Peyer's patch (tissue), 4 donors: ENCODE data around the gene NR6A1. TPM values are rescaled to one million over a fixed set of nuclear protein-coding genes. Genes with fewer than 3 reads are reported as not detected.
A peak's percentile ranks its signal among the peaks of the same experiment; 100 is the strongest.

ENCODE experiments used
- DNase-seq, 3 donors: peaks; one replicate each; pipeline ENCODE4 v3.0.0-alpha.2; 2017 to 2019
- H3K27ac ChIP-seq, 4 donors: fragments of 200-600 bp; sonication (generic); one replicate each; pipeline ENCODE4 v1.5.1; 2016 to 2019
- H3K27me3 ChIP-seq, 2 donors: fragments of 200-600 bp; sonication (generic); one replicate each; pipeline ENCODE4 v1.5.1; 2019
- H3K36me3 ChIP-seq, 3 donors: fragments of 200-600 bp; sonication (generic); one replicate each; pipeline ENCODE4 v1.5.1; 2016 to 2019
- H3K4me1 ChIP-seq, 4 donors: fragments of 200-600 bp; sonication (generic); one replicate each; pipeline ENCODE4 v1.5.1; 2016 to 2019
- H3K4me3 ChIP-seq, 4 donors: fragments of 200-600 bp; sonication (generic); 1 replicate in 3 of 4; 2 replicates in 1 of 4; pipeline ENCODE4 v1.5.1; 2016 to 2019; ENCODE audit warnings: mild to moderate bottlenecking in 1 of 4
- H3K9me3 ChIP-seq, 4 donors: fragments of 200-600 bp; sonication (generic); one replicate each; pipeline ENCODE4 v1.5.1; 2016 to 2019; ENCODE audit warnings: mild to moderate bottlenecking in 1 of 4
- POLR2A ChIP-seq, 2 donors: fragments of 450-650 bp; IDR thresholded peaks; one replicate each; pipeline ENCODE4 v1.5.1; 2017; ENCODE audit warnings: antibody characterized with exemption in 2 of 2, mild to moderate bottlenecking in 2 of 2, moderate library complexity in 2 of 2
- total RNA-seq, 4 donors: library from RNA; depleted of rRNA; stranded (reverse); fragments of >200 nt; gene quantifications; one replicate each; pipeline ENCODE4 v1.1.0, GENCODE V29; 2016
- TF ChIP-seq, protein P1 (sequence below), 6 experiments: fragments of 450-650 bp in 4 of 6; fragments of 200-600 bp in 2 of 6; sonication (generic) in 1 of 6; IDR thresholded peaks; one replicate each; pipeline ENCODE4 v1.5.1; 2017 to 2019; ENCODE audit warnings: antibody characterized with exemption in 6 of 6, mild to moderate bottlenecking in 3 of 6, moderate library complexity in 1 of 6

NR6A1 gene
- total RNA-seq, 4 donors from 2014 or later = 10.7 to 43.0 (median 28.1) TPM

DNA sequence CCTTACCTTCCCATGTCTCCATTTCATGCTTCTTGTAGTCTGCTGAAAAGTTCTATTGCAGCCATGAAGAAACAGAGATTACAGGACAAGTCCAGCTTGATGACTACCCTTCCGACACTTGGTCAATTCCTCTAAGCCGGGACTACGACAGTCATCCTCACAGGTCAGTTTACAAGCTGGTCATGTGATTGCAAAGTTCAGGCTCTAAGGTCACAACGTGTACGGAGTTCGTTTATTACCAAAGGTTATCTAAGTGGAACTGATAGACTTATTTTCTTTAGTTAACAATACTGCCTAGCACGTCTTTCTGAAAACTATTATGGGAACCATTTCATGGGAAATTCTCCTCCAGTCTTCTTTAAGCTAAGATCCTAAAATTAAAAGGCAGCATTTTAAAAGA lies 175.4 kb downstream of the NR6A1 start:
- TF ChIP-seq POLR2A (IDR thresholded peaks at IDR 0.05) = no peak
- TF ChIP-seq, protein P1, sequence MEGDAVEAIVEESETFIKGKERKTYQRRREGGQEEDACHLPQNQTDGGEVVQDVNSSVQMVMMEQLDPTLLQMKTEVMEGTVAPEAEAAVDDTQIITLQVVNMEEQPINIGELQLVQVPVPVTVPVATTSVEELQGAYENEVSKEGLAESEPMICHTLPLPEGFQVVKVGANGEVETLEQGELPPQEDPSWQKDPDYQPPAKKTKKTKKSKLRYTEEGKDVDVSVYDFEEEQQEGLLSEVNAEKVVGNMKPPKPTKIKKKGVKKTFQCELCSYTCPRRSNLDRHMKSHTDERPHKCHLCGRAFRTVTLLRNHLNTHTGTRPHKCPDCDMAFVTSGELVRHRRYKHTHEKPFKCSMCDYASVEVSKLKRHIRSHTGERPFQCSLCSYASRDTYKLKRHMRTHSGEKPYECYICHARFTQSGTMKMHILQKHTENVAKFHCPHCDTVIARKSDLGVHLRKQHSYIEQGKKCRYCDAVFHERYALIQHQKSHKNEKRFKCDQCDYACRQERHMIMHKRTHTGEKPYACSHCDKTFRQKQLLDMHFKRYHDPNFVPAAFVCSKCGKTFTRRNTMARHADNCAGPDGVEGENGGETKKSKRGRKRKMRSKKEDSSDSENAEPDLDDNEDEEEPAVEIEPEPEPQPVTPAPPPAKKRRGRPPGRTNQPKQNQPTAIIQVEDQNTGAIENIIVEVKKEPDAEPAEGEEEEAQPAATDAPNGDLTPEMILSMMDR (IDR thresholded peaks at IDR 0.05) = no peak
- Histone ChIP-seq H3K36me3 (no peaks in the 10 kb centered on the region), H3K4me3 (peak overlapping the region in 1 of 4 donors; percentile 1), H3K27ac (peak overlapping the region in 1 of 4 donors; percentile 8), H3K4me1 (peaks cover 0 to 17% (median 0%) of the 10 kb centered on the region in 4 donors), H3K27me3 (no peaks in the 10 kb centered on the region), H3K9me3 (no peaks in the 10 kb centered on the region)
- DNase-seq = peak in 1 of 3 donors; percentile 78

DNA sequence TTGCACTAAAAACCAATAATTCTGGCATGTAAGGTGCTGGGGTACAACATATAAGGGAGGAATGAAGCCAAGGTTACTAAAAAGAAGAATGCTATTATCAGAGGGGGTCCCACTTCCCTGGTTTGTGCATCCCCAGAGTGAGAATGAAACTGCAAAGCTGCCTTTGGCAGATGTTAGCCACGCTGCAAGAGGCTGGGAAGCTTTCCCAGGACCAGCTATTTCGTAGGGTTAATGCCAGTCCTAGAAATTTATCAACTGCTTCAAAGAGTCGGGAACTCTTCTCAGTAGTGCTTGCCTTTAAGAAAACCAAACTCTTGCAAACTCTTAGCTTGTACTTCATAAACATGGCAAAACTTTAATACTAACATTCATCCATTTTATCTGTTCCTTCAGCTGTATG lies 176.4 kb downstream of the NR6A1 start:
- Histone ChIP-seq H3K4me3 (peak overlapping the region in 1 of 4 donors; percentile 1), H3K4me1 (peaks cover 0 to 20% (median 0%) of the 10 kb centered on the region in 4 donors), H3K36me3 (no peaks in the 10 kb centered on the region), H3K27me3 (no peaks in the 10 kb centered on the region), H3K9me3 (no peaks in the 10 kb centered on the region), H3K27ac (no peak overlapping the region)
- TF ChIP-seq, protein P1 (IDR thresholded peaks at IDR 0.05) = no peak
- no peak for TF ChIP-seq POLR2A (IDR thresholded peaks at IDR 0.05)
- DNase-seq = no peak

- TF ChIP-seq, protein P1 (IDR thresholded peaks at IDR 0.05) = no peak
- no peak for TF ChIP-seq POLR2A (IDR thresholded peaks at IDR 0.05)
- no peak for DNase-seq
- H3K27ac ChIP-seq = no peak overlapping the region
Measured at GRCh38 chr9:124594225-124594624, 176.9 kb downstream of the NR6A1 start.

GRCh38 chr9:124593651-124594058 lies 177.5 kb downstream of the NR6A1 start:
- no peaks in the 10 kb centered on the region for H3K9me3 ChIP-seq
- no peak for DNase-seq
- no peaks in the 10 kb centered on the region for H3K36me3 ChIP-seq
- H3K27ac ChIP-seq = no peak overlapping the region
- H3K4me3 ChIP-seq = no peak overlapping the region
- H3K27me3 ChIP-seq = no peaks in the 10 kb centered on the region
- TF ChIP-seq POLR2A (IDR thresholded peaks at IDR 0.05) = no peak
- TF ChIP-seq, protein P1 (IDR thresholded peaks at IDR 0.05) = no peak
- peaks cover 0 to 20% (median 0%) of the 10 kb centered on the region in 4 donors for H3K4me1 ChIP-seq

More at GRCh38 chr9:124594225-124594624, 176.9 kb downstream of the NR6A1 start:
- Histone ChIP-seq H3K36me3 (no peaks in the 10 kb centered on the region), H3K4me3 (no peak overlapping the region), H3K4me1 (peaks cover 0 to 20% (median 0%) of the 10 kb centered on the region in 4 donors), H3K27me3 (no peaks in the 10 kb centered on the region), H3K9me3 (no peaks in the 10 kb centered on the region)

GRCh38 chr9:124593200-124593599 lies 177.9 kb downstream of the NR6A1 start:
- no peak for TF ChIP-seq POLR2A (IDR thresholded peaks at IDR 0.05)
- TF ChIP-seq, protein P1 (IDR thresholded peaks at IDR 0.05) = no peak
- H3K4me1 ChIP-seq = peaks cover 0 to 20% (median 0%) of the 10 kb centered on the region in 4 donors
- H3K9me3 ChIP-seq = no peaks in the 10 kb centered on the region
- H3K27me3 ChIP-seq = no peaks in the 10 kb centered on the region
- no peaks in the 10 kb centered on the region for H3K36me3 ChIP-seq
- H3K27ac ChIP-seq = no peak overlapping the region
- no peak overlapping the region for H3K4me3 ChIP-seq
- no peak for DNase-seq
